DMS79 (cell line): ENCODE data around the gene LILRB3.
A peak's percentile ranks its signal among the peaks of the same experiment; 100 is the strongest.
"Not testable (repeated sequence)": the region's sequence is repeated elsewhere in the genome, so short reads cannot be mapped to it uniquely, and the experiment has no call there.

Experiments used
- DNase-seq: peaks from one replicate; lab custom pipeline; 2025; lab: John Stamatoyannopoulos, UW

LILRB3 gene

DNA sequence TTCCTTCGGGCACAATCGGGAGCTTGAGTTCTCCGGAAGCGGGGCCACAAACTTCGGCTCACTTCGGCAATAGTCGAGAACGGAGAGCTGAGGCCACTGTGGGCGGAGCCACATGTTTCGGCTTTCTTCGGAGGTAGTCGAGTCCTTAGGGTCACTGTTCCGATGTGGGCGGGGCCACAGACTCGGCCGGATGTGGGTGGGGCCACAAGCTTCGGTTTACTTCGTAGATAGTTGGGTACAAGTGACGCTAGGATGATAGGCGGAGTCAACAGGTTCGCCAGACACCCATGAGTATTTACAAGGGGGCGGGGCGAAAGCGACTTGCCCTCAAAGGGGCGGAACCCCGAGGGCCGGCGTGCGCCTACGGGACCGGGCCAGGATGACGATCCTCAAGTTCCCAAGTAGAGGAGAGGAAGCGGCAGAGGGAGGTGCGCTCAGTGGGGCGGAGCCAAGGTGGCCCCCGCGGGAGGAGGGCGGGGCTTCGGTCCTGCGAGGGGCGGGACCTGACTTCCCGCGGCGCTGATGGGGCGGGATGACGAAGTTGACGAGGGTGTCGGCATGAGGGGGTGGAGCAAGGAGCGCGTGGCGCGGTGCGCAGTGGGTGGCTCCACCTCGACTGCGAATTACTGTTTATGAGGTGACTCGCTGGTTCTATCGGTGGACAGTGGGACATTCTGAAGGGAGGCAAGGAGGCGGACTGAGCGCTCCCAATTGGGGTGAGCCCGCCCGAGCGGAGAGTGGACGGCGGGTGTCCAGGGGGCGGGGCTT, 32.9 kb downstream of the LILRB3 start:
- peak; percentile 99 for DNase-seq

DNA sequence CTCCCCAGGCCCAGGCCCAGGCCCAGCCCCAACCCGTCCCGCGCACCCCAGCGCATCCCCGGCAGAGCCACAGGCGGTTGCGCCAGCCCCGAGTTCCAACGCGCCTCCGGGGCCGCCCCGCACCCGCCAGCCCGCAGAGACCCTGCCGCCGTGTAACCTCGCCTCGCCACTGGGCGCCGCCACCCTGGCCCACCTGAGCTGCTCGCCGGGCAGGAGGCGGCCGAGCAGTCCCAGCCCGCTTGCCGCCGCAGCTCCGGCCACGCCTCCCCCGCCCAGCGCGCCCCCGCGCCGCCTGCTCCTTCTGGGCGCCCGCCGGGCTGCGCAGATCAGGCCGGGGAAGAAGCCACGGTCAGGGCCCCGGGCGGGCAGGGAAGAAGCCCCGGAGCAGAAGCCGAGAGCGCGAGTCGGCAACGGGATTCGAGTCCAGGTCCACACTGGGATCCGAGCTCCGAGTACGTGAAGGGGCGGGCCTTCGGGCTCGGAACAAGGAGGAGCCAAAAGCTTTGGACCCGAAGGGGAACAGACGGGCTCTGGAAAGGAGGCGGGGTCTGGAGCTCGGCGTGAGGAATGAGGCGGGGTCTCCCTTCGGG, 33.6 kb downstream of the LILRB3 start, which contains the start of gene MBOAT7:
Gene MBOAT7 (minus strand): TSS at position 436 of the 590 bp plus-strand sequence. CDS start 1,072 bp downstream, outside the sequence.
- no peak for DNase-seq

DNA sequence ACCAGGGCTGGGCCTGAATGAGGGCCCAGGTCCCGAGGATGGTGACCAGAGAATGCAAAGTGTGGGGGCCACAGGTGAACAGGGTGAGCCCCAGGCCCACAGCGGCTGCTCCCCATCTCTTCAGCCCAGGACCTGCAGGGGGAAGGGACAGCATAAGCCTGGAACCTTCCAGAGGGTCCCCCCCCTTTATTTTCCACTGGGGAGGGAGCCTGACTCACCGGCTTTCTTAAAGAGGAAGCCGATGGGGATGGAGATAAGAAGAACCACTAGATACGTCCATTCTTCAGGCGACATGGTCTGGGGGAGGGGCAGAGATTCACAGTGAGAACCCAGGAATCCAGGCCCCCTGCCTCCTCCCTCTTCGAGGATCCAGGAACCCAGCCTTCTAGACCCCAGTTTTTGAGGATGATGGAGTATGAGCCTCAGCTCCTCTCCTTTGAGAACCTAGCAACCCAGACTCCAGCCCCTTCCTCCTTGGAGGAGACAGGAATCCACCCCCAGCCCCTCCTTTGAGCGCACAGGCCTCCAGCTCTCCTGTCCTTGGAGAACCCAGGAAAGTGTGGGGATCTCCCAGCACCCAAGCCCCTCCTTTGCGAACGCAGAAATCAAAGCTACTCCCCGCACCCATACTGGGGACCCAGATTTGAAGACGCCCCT, 34.5 kb downstream of the LILRB3 start:
- DNase-seq: no peak

DNA sequence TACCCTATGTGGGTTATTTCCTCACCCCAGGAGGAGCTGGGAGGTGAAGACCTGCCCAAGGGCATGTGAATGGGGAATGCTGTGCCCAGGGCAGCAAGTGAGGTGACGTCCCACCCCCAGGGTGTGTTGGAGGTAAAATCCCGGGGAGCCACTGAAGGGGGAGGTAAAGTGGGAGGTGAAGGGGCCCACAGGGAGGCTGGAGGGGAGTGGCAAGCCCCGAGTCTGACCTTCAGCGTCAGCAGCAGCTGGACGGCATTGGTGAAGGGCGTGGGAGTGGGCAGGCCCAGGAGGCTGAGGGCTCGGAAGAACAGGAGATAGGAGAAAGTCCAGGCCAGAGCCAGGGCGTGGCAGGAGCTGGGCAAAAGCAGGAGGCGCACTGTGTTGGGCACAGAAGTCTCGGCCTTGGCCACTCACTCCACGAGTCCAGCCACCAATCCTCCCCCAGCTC, 35.8 kb downstream of the LILRB3 start:
- no peak for DNase-seq

DNA sequence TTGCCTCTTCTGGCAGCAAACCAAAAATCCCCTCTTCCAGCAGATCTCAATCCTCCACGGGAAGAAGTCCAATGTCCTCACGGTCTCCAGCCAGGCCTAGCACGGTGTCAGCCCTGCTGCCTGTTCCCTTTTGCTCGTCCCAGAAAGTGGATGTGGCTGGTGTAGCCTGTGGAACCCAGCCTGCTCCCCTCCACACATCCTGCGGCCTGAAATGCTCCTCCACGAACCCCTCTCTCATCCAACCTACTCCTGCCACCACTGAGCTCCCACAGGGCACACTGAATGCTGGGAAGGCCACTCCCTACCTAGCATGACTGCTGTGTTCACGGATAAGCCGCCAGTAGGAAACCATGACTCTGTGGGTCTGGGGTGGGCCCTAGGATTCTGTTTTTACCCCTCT, 36.5 kb downstream of the LILRB3 start:
- no peak for DNase-seq

DNA sequence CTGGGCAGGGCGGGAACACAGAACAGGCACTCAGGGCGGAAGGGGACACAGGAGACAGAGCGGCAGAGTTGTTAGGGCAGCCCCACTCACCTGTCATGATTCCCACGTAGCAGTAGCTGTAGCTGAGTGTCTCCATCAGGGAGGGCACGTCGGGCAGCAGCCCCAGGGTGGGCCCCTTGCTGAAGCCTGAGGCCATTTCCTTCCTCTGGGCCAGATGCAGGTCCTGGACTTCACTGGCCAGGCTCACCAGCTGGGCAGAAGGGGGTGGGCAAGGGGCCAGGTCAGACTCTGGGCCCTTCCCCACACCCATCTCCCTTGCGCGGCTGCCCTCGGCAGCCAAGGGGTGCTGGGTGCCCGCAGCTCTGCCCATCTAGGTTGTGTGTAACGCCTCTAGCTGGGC, 39.4 kb downstream of the LILRB3 start:
- DNase-seq: no peak

DNA sequence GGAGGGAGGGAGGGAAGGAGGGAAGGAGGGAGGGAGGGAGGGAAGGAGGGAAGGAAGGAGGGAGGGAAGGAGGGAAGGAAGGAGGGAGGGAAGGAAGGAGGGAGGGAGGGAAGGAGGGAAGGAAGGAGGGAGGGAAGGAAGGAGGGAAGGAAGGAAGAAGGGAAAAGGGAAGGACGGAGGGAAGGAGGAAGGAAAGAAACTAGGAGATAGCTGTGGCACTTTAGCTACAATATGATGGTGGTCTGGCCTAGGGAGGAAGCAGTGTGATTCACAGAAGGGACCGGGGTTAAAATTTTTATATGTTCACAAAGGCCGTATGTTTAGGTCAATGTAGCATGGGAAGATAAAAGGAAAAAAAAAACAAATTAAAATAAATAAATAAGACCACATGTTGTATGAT, 40.9 kb downstream of the LILRB3 start:
- not testable (repeated sequence) for DNase-seq

DNA sequence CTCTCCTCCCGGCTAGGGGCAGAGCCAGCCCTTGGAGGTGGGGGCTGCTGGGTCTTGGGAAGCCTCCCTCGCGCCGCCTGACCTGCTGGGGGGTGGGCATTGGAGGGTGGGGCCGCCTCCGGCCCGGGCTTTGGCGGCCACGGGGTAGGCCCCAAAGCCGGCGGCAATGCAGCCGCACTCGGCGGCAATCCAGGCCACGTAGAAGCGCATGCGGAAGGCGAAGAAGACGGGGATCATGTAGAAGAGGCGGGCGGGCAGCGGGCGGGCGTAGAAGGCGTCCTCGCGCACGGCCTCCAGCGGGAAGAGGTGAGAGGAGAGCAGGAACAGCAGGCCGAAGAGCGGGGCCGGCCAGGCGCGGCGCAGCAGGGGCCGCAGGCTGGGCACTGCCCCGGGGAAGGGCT, 42.1 kb downstream of the LILRB3 start:
- DNase-seq: no peak

DNA sequence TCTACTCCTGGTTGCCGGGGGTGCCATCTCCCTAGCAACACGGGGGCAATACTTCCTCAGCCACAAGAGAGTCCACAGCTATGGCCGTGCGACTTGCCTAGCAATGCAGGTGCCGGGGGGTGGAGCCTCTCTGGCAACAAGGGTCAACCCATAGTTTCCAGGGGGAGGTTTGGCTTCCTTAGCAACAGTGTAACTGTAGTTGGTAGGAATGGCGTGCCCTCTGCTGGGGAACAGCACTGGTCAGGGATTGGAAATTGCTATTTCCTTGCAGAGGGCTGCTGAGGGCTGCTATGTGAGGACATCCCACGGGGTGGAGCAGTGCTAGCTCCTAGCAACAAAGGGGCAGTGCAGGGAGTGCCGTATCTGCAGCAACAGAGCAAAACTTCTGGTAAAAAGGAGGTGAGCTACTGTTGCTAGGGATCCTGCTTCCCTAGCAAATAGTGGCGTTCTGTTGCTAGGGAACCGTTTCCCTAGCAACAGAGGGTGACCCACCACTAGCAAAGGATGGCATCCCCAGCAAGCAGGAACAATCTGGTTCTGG, 42.8 kb downstream of the LILRB3 start:
- no peak for DNase-seq

DNA sequence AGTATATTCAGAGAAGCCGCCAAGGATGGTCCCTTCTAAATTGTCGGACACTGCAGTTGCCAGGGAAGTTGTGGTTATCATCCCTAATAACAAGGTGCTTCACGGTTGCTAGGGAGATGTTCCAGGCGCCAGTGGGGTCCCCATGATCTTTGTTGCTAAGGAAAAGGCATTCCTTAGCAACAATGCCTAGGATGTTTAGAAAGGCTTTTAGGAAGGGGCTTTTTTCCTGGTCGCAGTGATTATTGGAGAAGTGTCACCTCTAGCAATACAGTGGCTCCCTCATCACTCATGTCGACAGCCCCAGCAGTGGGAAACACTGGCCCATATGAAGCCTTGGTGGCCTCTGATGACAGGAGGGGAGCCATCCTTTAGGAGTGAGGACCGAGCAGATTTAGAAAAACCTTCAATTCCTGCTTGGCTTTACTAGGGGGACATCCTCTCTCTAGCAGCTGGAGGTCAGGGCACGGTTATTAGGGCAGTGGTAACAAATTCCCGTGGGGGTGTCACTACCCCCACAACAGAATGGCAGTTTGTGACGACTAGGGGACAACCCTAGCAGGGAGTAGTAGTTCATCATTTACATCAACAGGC, 43.5 kb downstream of the LILRB3 start:
- no peak for DNase-seq

DNA sequence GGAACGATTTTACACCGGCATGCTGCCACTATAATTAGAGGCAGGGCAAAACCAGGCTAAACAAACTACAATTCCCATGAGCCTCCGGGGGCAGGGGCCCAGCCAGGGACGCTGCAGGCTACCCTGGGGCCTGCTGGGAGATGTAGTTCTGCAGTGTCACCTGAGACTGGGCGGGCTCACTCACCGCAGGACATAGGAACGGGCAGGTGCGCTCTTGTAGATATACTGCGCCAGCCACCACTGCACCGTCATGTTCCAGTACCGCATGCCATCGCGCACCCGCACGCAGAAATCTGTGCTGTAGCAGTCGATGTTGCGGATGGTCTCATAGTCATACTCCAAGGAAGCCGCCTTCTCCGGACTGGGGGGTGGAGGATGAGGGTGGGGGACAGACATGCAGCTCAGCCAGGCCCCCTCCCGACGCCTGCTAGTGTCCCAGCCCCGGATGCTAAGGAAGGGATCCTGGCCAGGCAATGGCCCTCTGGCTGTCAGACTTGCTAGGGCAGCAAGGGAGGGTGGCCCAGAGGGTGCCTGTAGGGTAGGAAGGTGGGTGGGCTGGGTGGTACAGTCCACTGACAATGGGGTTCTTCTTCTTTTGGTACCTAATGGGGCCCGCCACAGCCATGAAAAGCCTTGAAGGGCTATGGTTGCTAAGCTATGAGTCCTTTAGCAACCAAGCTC, 44.1 kb downstream of the LILRB3 start:
- DNase-seq: no peak

DNA sequence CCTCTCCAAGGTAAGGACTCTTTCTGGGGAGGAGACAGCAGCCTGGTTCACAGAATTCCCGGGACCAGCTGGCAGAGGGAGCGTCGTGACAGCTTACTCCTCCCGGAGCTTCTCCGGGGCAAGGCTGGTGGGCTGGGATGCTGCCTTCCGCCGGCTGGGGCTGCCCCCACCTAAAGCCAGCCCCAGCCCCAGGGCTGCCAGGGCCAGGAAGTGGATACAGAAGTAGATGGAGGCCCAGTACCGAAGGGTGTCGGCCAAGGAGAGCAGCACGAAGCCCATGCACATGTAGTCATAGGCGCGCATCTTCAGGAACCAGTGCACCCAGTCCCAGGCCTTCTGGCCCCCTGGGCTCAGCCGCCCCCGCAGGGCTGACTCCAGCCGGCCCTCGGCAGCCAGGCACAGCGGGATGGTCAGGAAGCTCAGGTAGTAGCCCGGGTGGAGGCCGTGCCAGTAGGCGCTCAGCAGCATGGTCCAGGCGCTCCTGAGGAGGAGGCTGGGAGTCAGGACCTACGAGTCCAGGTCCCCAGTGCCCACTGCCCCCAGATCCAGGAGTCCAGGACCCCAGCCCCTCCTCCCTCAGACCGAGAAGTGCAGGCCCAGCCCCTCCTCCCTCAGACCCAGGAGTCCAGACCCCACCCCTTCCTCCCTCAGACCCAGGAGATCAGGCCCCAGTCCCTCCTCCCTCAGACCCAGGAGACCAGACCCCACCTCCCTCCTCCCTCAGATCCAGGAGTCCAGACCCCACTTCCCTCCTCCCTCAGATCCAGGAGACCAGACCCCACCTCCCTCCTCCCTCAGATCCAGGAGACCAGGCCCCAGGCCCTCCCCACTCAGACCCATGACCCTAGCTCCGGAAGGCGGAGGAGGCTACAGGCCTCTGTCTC, 48.6 kb downstream of the LILRB3 start:
- no peak for DNase-seq

DNA sequence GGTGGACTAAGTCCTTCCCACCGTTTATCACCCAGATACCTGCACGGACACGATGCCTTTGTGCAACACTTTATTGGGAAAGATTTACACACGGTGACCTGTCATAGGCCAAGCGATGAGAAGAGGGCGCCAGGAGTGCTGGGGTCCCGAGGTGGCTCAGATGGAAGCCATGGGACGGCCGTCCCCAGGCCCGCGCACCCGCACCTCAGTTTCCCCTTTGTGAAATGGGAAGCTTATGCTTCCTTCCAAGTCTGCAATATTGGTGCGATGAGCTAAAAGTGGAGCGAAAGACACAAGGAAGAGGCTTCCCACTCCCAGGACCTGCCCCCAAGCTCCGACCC, 49.5 kb downstream of the LILRB3 start:
- no peak for DNase-seq

DNA sequence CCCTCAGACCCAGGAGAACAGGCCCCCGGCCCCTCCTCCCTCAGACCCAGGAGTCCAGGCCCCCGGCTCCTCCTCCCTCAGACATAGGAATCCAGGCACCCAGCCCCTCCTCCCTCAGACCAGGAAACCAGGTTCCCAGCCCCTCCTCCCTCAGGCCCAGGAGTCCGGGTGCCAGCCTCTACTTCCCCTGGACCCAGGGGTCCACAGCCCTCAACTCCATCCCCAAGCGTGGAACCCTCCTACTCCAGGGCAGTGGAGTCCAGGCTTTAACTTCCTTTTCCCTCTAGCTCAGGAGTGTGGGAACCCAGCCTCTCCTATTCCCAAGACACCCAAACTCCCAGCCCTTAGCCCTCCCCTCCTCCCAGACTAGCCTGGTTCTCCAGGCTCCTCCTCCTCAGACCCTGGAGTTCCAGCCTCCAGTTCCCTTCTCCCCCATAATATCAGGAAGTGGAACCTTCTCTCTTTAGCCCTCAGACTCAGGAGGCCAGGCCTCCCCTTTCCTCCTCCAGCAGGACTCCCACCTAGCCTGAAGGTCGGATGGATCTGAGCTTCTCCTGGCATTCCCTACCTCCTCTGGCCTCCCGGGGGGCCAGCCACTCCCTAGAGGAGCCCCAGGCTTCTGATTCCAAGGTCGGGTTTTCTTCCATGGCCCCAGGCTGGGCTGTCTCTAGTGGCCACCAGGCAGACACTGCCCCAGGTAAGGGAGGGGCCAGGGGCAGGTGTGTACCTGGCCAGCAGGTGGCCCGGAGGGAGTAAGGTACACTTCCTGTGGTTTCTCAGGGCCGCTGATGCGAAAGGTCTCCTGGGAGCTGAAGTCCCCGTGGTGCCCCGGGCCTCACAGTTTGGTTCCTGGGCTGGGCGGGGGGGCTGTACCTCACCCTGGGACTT, 50.1 kb downstream of the LILRB3 start, which contains the start of gene TMC4:
Gene TMC4 (minus strand): TSS at position 690 of the 888 bp plus-strand sequence. CDS start 43 bp downstream, at position 647.
- DNase-seq: peak; percentile 82

DNA sequence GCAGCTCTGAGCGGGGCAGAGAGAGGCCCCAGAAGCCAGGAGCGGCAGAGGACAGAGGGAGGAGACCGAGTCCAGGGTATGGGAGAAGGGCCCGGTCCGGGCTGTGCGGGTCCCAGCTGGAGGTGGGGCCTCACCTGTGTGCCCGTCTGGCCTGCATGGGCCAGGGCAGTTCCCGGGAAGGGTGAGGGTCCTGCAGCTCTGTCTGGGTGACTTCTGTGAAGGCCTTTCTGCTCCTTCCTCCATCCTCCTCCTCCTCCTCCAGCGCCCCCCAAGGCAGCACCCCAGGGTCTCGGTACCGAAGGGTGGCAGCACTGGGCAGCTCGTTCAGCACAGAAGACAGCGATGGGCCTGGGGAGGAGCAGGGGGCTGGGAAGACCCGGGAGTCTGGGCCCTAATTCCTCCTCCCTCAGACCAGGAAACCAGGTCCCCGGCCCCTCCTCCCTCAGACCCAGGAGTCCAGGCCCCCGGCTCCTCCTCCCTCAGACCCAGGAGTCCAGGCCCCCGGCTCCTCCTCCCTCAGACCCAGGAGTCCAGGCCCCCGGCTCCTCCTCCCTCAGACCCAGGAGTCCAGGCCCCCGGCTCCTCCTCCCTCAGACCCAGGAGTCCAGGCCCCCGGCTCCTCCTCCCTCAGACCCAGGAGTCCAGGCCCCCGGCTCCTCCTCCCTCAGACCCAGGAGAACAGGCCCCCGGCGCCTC, 50.9 kb downstream of the LILRB3 start:
- not testable (repeated sequence) for DNase-seq

DNA sequence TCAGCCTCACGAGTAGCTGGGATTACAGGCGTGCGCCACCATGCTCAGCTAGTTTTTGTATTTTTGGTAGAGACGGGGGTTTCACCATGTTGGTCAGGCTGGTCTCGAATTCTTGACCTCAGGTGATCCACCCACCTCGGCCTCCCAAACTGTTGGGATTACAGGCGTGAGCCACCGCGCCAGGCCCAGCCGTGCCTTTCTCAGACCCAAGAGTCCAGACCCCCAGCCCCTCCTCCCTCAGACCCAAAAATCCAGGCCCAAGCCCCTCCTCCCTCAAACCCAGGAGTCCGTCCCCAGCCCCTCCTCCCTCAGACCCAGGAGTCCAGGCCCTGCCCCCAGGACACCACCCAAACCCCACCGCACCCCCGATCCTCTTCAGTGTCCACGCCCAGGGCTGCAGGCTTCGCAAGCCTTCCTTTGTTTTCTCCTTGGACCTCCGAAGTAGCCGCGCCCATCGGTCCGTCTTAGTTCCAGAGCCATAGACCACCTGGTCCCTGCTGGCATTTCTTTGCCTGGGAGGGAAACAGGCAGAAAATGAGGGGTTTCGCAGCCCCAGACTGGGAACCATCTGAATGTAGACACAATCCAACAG, 53.6 kb downstream of the LILRB3 start:
- no peak for DNase-seq

DNA sequence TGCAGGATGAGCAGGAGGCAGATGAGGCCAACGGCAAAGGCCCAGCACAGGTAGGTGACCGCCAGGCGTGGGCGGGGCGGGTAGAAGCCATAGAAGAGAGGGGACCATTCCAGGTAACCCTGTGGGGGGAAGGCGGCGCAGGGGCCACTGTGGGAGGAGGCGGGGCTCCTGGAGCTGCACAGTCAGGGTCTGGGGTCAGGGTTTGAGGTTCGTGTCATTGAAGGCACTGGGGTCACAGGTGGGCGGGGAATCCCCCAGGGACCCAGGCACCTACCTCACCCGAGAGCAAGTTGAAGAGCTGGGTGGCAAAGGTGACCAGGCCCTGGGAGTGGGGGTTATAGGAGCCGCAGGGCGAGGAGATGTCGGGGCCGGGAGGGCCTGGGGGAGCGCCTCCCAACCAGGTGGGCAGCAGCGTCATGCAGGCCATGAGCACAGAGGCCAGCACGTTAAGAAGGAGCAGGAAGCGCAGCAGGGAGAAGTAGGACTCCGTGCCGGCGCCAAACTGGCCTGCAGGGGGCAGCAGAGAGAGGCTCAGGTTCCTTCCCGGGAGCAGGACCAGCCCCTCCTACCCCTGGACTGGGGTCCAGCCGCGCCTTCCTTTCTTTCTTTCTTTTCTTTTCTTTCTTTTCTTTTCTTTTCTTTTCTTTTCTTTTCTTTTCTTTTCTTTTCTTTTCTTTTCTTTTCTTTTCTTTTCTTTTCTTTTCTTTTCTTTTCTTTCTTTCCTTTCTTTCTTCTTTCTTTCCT, 54.5 kb downstream of the LILRB3 start:
- peak; percentile 58 for DNase-seq
